ENCODE results near the gene COLQ.

- TF ChIP-seq CTCF (IDR thresholded peaks at IDR 0.05) (no peak), EP300 (IDR thresholded peaks at IDR 0.05) (no peak), SMC3 (IDR thresholded peaks at IDR 0.05) (no peak), BHLHE40 (IDR thresholded peaks at IDR 0.05; ENCODE audit: low read depth, low read length) (no peak), ZFP36 (IDR thresholded peaks at IDR 0.05; ENCODE audit: borderline replicate concordance, partially characterized antibody) (no peak)
- TF ChIP-seq, protein P1, sequence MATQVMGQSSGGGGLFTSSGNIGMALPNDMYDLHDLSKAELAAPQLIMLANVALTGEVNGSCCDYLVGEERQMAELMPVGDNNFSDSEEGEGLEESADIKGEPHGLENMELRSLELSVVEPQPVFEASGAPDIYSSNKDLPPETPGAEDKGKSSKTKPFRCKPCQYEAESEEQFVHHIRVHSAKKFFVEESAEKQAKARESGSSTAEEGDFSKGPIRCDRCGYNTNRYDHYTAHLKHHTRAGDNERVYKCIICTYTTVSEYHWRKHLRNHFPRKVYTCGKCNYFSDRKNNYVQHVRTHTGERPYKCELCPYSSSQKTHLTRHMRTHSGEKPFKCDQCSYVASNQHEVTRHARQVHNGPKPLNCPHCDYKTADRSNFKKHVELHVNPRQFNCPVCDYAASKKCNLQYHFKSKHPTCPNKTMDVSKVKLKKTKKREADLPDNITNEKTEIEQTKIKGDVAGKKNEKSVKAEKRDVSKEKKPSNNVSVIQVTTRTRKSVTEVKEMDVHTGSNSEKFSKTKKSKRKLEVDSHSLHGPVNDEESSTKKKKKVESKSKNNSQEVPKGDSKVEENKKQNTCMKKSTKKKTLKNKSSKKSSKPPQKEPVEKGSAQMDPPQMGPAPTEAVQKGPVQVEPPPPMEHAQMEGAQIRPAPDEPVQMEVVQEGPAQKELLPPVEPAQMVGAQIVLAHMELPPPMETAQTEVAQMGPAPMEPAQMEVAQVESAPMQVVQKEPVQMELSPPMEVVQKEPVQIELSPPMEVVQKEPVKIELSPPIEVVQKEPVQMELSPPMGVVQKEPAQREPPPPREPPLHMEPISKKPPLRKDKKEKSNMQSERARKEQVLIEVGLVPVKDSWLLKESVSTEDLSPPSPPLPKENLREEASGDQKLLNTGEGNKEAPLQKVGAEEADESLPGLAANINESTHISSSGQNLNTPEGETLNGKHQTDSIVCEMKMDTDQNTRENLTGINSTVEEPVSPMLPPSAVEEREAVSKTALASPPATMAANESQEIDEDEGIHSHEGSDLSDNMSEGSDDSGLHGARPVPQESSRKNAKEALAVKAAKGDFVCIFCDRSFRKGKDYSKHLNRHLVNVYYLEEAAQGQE (IDR thresholded peaks at IDR 0.05) = no peak
These were observed 93.0 kb downstream of the COLQ start for GRCh38 chr3:15428539-15428938.
